ENCODE measurements around the gene HPCAL1.
A peak's percentile ranks its signal among the peaks of the same experiment; 100 is the strongest.

The HPCAL1 gene

DNA sequence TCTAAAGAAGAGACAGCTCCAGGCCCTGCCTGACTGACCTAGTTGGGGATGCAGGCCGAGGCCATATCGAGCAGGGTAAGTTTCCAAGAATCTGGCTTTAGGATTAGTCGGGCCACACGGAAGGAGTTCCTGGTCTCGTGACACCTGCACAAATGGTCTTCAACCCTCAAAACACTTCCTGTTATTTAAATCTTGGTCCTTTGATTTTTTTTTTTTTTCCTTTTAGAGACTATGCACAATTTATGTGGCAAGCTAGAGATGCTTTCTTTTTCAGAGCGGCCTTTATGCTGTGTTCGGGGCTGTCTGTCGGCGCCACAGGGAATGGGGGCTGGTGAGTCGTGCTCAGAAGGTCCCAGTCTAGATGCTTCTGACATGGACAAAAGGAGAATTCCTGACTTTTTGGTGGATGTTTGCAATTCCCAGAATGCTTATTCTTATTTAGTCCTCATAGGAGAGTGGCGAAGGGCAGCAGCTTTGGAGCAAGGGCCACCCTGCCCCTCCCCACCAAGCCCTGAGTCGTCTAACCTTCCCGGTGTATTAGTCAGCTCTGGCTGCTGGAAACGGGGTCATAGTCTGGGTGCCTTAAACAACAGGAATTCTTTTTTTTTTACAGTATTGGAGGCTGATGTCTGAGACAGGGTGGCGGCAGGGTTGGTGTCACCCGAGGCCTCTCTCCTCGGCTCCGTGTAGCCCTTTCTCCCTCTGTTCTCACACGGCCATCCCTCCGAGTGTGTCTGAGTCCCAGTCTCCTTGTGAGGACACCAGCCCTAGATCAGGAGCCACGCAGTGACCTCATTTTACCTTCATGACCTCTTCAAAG lies 27.4 kb downstream of the HPCAL1 start:
- H3K9me3 Mint-ChIP-seq, result no peaks in the 10 kb centered on the region
- ATAC-seq (replicated peaks) (peak; percentile 16), DNase-seq (peak in 1 of 3 experiments; percentile 17)
- H3K4me3 Mint-ChIP-seq, result peak overlapping the region; percentile 94 to 95
- peaks cover 22% of the 10 kb centered on the region for H3K36me3 Mint-ChIP-seq (ENCODE audit: insufficient read depth)
- peaks cover 61 to 73% of the 10 kb centered on the region in 2 donors for H3K4me1 Mint-ChIP-seq (ENCODE audit: low read depth in 2 of 2)
- H3K27me3 Mint-ChIP-seq, result no peaks in the 10 kb centered on the region
- H3K27ac Mint-ChIP-seq, result peak overlapping the region; percentile 91 to 95

DNA sequence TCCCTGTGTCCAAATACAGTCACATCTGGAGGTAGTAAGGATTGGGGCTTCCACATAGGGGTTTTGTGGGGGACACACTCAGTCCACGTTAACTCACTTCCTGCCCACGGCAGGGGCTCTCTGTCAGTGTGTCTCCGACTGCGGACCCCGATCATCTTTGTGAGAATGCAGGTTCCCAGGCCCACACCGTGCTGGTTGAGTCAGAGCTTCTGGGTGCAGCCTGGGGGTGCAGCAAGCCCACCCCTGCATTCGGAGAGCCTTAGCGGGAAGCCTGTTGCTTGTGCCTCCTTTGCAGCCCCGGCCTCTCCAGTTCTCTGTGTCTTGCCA lies 28.0 kb downstream of the HPCAL1 start:
- DNase-seq (no peak), ATAC-seq (replicated peaks) (no peak)
- Mint-ChIP-seq H3K27me3 (no peaks in the 10 kb centered on the region), H3K9me3 (no peaks in the 10 kb centered on the region), H3K4me3 (peak overlapping the region; percentile 94 to 95), H3K27ac (peak overlapping the region; percentile 91 to 95), H3K4me1 (ENCODE audit: low read depth in 2 of 2) (peaks cover 60 to 70% of the 10 kb centered on the region in 2 donors), H3K36me3 (ENCODE audit: insufficient read depth) (peaks cover 22% of the 10 kb centered on the region)

DNA sequence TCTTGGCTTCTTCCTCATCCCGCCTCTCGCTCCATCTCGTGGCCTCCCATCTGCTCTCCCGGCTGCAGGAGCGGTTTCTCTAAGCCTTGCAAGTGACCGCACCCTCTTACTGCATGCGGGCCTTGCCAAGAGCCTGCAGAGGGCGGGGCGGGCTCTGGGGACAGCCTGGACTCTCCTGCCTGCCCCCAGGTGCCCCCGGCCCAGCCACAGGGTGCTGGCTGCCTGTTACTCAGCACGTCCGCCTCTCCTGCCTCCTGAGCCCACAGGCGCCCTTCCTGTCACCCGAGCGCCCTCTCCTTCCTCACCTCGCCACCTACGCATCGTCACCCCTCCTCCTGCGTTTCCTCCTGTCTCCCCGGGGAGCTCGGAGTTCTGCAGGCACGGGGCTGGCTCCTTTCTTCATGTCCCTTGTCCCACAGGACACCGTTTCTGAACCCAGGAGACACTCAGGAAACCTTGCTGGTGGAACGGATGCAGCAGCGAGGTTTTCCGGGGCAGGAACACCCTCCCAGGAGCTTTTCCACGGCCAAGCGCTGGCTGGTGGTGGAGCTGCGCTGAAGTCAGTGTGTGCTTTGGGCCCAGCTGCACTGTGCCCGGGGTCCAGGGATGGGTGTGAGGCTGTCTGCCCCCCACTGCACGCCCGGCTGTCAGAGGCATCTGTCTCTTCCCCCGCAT lies 28.5 kb downstream of the HPCAL1 start:
- Mint-ChIP-seq H3K27me3 (no peaks in the 10 kb centered on the region), H3K4me1 (ENCODE audit: low read depth in 2 of 2) (peaks cover 58 to 65% of the 10 kb centered on the region in 2 donors), H3K9me3 (no peaks in the 10 kb centered on the region), H3K4me3 (peak overlapping the region; percentile 94 to 95), H3K36me3 (ENCODE audit: insufficient read depth) (peaks cover 22% of the 10 kb centered on the region), H3K27ac (peak overlapping the region; percentile 91 to 95)
- DNase-seq (peak; percentile 58 to 60 (median 59)), ATAC-seq (replicated peaks) (peak; percentile 69)

DNA sequence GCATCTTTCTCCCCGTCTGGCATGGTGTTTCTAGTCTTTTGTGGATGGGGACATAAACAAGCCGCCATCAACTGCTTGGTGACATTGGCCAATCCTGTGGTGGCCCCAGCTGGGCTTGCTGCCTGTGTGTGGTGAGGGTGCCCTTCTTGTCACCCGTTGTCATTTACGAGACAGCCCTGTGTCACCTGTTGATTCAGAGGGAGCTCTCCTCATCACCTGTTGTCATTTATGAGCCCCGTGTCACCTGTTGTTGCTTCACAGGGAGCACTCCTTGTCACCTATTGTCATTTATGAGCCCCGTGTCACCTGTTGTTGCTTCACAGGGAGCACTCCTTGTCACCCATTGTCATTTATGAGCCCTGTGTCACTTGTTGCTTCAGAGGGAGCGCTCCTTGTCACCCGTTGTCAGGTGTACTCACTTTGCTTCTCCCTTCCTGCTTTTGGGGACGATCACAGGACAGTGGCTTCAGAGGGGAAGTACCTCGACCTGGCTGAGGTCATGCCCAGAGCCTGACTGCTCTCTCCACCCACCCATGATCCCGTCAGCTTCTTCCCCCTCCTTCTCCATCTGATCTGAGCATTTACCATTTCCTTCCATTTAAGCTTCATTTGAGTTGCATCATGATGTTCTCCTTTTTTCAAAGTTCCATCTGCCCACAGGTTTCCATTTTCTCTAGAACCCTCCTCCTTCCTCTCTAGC lies 29.1 kb downstream of the HPCAL1 start:
- H3K36me3 Mint-ChIP-seq (ENCODE audit: insufficient read depth), result peaks cover 22% of the 10 kb centered on the region
- ATAC-seq (replicated peaks), result peak; percentile 71
- peak; percentile 38 to 50 (median 47) for DNase-seq
- no peaks in the 10 kb centered on the region for H3K27me3 Mint-ChIP-seq
- peak overlapping the region; percentile 94 to 95 for H3K4me3 Mint-ChIP-seq
- no peaks in the 10 kb centered on the region for H3K9me3 Mint-ChIP-seq
- peak overlapping the region; percentile 91 to 95 for H3K27ac Mint-ChIP-seq
- H3K4me1 Mint-ChIP-seq (ENCODE audit: low read depth in 2 of 2), result peaks cover 55 to 58% of the 10 kb centered on the region in 2 donors

DNA sequence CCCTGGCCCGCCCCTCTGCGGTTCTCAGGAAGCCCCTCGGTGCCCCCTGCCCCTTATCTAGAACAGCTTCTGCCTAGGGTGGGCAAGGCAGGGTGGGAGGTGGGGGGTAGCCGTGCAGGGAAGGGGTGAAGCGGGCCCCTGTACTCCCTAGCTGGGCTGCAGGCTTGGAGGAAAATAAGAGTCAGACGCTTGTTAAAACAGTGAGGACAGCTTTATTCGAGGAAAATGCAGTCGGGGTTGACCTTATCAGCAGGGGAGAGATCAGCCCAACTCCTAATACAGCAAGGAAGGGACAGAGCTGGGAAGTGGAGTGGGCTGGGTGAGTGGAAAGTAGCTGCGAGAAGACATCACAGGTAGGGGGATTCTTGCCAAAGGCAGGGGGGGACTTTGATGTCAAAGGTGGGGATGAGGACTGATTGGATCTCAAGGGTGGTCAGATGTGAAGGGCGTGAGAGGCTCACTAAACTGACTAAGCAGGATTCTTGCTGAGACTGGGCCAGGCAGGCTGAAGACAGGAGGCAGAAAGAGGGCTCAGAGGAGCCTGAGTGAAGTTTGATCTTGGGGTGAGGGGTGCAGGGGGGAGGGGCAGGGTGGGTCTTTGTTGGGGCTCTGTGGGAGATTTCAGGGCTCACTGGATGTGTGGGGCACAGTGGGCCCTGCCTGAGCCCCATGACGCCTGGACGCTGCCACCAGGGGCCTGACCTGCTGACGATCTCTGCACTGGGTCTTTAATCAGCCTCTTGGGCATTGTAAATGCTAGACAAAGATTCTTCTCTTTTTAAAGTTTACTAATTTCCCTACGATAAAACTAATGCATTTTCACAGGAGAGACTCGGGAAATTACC lies 29.9 kb downstream of the HPCAL1 start:
- Mint-ChIP-seq H3K4me1 (ENCODE audit: low read depth in 2 of 2) (peaks cover 52 to 58% of the 10 kb centered on the region in 2 donors), H3K9me3 (no peaks in the 10 kb centered on the region), H3K27ac (peak overlapping the region; percentile 91 to 95), H3K4me3 (peak overlapping the region; percentile 94 to 95), H3K27me3 (no peaks in the 10 kb centered on the region), H3K36me3 (ENCODE audit: insufficient read depth) (peaks cover 24% of the 10 kb centered on the region)
- DNase-seq, result no peak
- ATAC-seq (replicated peaks), result no peak

DNA sequence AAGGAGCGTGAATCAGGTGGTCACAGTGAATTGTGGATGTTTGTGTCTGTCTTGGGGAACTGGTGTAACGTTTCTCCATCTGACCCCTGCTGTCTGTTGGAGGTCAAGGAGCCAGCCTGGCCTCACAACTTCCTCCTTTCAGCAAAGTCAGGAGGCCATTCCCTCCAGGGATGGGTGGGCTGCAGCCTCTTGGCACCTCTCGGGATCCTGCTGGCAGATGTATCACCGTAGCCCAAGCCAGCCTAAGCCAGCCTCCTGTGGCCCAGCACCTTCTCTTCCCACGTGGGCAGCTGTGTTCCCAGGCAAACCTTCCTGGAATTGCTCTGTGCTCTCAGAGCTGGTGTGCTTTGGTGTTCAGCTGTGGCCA lies 30.5 kb downstream of the HPCAL1 start:
- no peak for ATAC-seq (replicated peaks)
- no peak overlapping the region for H3K4me3 Mint-ChIP-seq
- no peaks in the 10 kb centered on the region for H3K27me3 Mint-ChIP-seq

DNA sequence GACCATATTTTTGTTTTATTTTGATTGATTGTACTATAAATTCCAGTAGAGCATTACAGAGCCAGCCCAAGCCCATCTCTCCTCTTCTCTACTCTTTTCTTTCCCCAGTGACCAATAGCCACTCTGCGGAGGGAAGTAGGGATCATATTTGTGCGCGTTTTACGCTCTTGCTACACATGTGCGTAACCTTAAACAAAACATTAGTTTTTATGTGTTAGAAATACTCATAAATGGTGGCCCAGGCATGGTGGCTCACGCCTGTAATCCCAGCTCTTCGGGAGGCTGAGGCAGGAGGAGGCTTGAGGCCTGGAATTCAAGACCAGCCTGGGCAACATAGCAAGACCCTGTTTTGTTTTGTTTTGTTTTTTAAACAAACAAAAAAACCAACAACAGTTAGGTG lies 31.3 kb downstream of the HPCAL1 start:
- DNase-seq, result no peak
- ATAC-seq (replicated peaks), result no peak
- H3K9me3 Mint-ChIP-seq, result no peaks in the 10 kb centered on the region
- peaks cover 27% of the 10 kb centered on the region for H3K36me3 Mint-ChIP-seq (ENCODE audit: insufficient read depth)
- H3K27me3 Mint-ChIP-seq, result no peaks in the 10 kb centered on the region
- peaks cover 51 to 57% of the 10 kb centered on the region in 2 donors for H3K4me1 Mint-ChIP-seq (ENCODE audit: low read depth in 2 of 2)
- no peak overlapping the region for H3K4me3 Mint-ChIP-seq
- peak overlapping the region in 1 of 2 donors; percentile 32 for H3K27ac Mint-ChIP-seq

More for the DNA sequence above, 30.5 kb downstream of the HPCAL1 start:
- no peak for DNase-seq
- Mint-ChIP-seq H3K36me3 (ENCODE audit: insufficient read depth) (peaks cover 27% of the 10 kb centered on the region), H3K27ac (peak overlapping the region in 1 of 2 donors; percentile 95), H3K9me3 (no peaks in the 10 kb centered on the region), H3K4me1 (ENCODE audit: low read depth in 2 of 2) (peaks cover 52 to 57% of the 10 kb centered on the region in 2 donors)

DNA sequence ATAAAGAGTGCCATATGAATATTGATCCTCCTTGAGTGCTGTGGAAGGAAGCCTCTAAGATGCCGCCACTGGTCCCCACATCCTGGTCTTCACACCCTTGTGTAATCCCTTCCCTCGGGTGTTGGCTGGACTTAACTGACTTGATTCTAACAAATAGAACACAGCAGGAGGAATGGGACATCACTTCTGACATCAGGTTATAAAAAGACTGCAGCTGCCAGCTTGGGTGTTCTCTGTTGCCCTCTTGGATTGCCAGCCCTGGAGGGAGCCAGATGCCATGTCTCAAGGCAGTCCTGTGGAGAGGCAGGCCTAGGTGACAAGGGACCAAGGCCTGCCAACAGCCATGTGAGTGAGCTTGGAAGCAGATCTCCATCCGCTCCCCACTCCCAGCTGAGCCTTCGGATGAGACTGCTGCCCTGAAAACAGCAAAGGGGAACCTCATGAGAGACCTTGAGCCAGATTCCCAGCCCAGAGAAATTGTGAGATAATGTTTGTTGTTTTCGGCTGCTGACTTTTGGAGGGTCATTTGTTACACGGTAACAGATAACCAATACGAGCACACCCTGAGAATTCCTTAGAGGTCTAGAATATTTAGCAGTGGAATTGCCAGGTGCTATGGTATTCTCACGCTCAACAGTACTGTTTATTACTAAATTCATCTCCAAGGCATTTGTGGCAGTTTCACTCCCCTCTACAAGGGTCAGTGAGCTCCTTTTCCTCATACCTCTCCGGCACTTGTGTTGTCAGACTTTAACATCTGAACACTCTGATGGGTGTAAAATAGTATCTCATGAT lies 32.5 kb downstream of the HPCAL1 start:
- Mint-ChIP-seq H3K27ac (peak overlapping the region in 1 of 2 donors; percentile 51), H3K27me3 (no peaks in the 10 kb centered on the region)

DNA sequence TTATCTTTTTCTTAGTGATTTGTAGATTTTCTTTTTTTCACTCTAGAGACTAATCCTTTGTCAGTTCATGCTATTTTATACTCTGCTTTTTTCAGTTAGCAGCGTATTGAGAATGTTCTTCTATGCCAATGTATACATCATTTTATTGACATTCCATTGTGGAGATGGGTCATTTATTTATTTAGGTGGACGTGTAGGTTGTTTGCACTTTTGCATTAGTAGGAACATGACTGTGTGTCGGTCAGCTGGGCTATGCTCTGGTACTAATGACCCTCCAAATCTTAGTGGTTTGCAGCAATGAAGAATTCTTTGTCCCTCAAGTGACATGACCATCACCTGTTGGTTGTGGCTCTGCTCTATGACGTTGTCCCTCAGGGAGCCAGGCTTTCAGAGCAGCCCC lies 33.6 kb downstream of the HPCAL1 start:
- H3K36me3 Mint-ChIP-seq (ENCODE audit: insufficient read depth), result peaks cover 19% of the 10 kb centered on the region
- H3K9me3 Mint-ChIP-seq, result no peaks in the 10 kb centered on the region
- no peak for ATAC-seq (replicated peaks)
- no peaks in the 10 kb centered on the region for H3K27me3 Mint-ChIP-seq
- no peak overlapping the region for H3K27ac Mint-ChIP-seq
- no peak overlapping the region for H3K4me3 Mint-ChIP-seq
- peaks cover 44 to 46% of the 10 kb centered on the region in 2 donors for H3K4me1 Mint-ChIP-seq (ENCODE audit: low read depth in 2 of 2)
- DNase-seq, result no peak

More for the DNA sequence above, 32.5 kb downstream of the HPCAL1 start:
- Mint-ChIP-seq H3K36me3 (ENCODE audit: insufficient read depth) (peaks cover 25% of the 10 kb centered on the region), H3K4me1 (ENCODE audit: low read depth in 2 of 2) (peaks cover 45 to 52% of the 10 kb centered on the region in 2 donors), H3K4me3 (no peak overlapping the region), H3K9me3 (no peaks in the 10 kb centered on the region)
- DNase-seq (no peak), ATAC-seq (replicated peaks) (no peak)

DNA sequence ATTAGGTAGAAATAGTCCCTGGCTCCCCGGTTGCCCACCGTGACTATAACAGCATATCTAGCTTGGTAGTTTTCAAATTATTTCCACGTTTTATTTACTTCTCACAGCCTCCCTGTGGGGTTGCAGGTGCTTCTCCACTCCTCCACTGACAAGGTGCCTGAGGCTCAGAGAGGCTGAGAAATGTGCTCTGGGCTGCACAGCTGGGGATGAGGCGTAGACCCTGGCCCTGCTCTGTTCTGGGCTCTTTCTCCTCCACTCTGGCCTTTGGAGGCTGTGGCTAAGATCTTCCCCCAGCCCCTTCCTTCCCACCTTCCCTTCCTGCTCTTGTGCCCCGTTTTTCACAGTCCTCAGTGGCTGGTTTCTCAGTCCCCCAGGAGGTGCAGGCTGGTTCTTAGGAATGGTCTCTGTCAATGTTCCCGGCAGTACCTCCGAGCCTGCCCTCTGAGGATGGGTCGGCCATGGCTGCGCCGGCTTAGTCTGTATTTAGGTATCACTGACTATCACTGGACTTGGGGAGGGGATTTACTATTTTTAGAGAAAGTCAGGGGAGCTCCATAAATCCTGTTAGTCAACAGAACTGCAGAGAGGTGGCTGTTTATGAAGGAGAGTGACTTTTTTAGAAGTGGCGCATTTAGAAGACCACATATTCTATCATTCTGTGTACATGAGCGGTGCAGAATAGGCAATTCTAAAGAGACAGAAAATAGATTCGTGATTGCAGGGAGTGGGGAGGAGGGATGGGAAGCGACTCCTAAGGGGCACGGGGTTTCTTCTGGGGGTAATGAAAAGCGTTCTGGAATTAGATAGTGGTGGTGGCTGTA lies 35.0 kb downstream of the HPCAL1 start:
- DNase-seq, result no peak
- Mint-ChIP-seq H3K4me3 (no peak overlapping the region), H3K9me3 (no peaks in the 10 kb centered on the region), H3K27ac (no peak overlapping the region), H3K36me3 (ENCODE audit: insufficient read depth) (peaks cover 10% of the 10 kb centered on the region), H3K4me1 (ENCODE audit: low read depth in 2 of 2) (peaks cover 33% of the 10 kb centered on the region in 2 donors), H3K27me3 (no peaks in the 10 kb centered on the region)
- ATAC-seq (replicated peaks), result no peak

DNA sequence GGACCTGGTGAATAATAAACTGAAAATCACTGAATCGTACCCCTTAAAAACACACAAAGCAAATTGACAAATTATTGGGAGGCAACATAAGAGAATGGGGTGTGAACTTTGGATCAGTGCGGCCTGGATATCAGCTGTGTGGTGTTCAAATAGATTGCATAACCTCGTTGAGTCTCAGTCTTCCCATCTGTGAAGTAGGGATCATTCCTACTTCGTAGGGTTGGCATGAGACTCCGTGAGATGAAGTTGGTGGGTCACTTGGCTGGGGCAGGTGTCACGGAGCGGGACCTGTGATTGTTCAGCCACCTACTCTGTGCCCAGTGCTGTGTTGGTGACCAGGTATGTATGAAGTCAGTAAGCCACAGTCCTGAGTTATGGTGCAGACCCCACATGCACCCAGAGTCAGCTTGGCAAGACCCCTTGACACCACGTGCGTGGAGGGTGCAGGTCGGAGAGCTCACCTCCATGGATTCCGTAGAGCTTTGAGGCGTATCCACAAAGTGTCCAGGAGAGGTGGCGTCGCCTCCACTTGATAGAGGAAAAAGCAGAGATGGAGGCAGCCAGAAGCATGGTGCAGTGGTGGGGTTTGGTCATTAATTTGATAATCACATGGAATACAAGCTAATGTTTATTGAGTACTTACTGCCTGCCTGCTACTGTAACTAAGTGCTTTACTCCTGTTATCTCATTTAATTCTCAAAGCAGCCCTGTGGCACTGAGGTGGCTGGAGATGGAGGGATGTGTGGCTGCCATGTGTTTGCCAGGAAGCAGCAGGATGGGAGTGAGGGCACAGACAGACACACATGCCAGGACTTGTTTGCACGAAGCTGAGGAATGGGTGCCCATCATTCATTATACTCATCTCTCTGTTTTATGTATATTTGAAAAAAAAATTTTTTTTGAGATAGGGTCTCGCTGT lies 35.8 kb downstream of the HPCAL1 start:
- Mint-ChIP-seq H3K4me1 (ENCODE audit: low read depth in 2 of 2) (peaks cover 37 to 42% of the 10 kb centered on the region in 2 donors), H3K27ac (peak overlapping the region in 1 of 2 donors; percentile 60), H3K27me3 (no peaks in the 10 kb centered on the region), H3K9me3 (no peaks in the 10 kb centered on the region), H3K36me3 (ENCODE audit: insufficient read depth) (peaks cover 10% of the 10 kb centered on the region), H3K4me3 (no peak overlapping the region)
- ATAC-seq (replicated peaks) (no peak), DNase-seq (no peak)
